Inflammatory macrophage treated with lipopolysaccharide for 1 hour (primary cell): ENCODE measurements around the gene NCDN.
"Not testable (repeated sequence)": the region's sequence is repeated elsewhere in the genome, so short reads cannot be mapped to it uniquely, and the experiment has no call there.

Experiments
- DNase-seq, 2 donors: peaks; one replicate each; pipeline ENCODE4 v3.0.0-alpha.2; 2020 to 2022

Gene NCDN

GRCh38 chr1:35572296-35572695 is 14.7 kb downstream of the NCDN start:
- no peak for DNase-seq

GRCh38 chr1:35573198-35574124 is 15.9 kb downstream of the NCDN start, which contains the start of gene TFAP2E:
TFAP2E (plus strand) TSS chr1:35573314; CDS start chr1:35573578, 264 bp downstream.
- DNase-seq, result peak in 1 of 2 donors; percentile 64

DNA sequence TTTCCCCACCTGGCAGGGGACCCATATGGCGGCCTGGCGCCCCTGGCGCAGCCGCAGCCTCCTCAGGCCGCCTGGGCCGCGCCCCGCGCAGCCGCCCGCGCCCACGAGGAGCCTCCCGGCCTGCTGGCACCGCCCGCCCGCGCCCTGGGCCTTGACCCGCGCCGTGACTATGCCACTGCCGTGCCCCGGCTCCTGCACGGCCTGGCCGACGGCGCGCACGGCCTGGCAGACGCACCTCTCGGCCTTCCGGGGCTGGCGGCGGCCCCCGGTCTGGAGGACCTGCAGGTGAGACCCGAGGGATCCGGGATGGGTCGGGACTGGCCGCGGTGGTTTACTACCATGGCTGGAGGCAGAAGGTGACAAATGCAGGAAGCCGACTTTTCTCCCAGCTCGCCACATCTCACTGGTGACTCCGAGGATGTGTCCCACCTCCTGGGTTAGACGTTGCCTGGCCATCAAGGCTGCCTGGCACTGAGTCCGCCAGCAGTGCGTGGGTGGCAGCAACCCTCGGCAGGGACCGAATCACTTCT is 16.6 kb downstream of the NCDN start:
- DNase-seq, result no peak

- DNase-seq, result peak in 1 of 2 donors; percentile 57
Observed at GRCh38 chr1:35574655-35575415, 17.2 kb downstream of the NCDN start.

DNA sequence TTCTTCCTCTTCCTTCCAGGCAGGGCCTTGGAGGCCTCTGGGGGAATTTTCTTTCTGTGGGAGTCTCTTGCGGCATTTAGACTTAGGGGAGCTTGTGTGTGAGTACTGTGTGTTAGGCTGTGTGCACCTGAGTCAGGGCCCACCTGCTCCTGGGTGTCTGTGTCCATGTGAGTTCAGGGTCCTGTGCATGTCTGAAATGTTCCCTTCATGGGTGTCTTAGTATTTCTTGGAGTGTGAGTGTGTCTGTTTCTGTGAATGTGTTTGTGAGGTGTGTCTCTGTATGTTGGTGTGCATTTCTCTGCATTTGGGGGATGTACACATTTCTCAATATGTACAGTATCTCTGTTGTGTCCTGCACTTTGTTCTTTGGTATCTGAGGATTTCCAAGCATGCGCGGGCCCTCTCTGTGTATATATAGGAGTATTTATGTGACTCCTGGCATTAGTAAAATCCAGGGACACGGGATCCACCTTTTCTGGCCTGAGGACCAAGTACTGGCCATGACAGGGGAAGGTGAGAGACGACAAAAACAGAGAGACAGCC is 17.9 kb downstream of the NCDN start:
- DNase-seq, result peak in 1 of 2 donors; percentile 80

GRCh38 chr1:35576061-35576765 is 18.6 kb downstream of the NCDN start:
- DNase-seq, result no peak

- DNase-seq, result not testable (repeated sequence)
Observed at GRCh38 chr1:35576766-35577070, 19.1 kb downstream of the NCDN start.

DNA sequence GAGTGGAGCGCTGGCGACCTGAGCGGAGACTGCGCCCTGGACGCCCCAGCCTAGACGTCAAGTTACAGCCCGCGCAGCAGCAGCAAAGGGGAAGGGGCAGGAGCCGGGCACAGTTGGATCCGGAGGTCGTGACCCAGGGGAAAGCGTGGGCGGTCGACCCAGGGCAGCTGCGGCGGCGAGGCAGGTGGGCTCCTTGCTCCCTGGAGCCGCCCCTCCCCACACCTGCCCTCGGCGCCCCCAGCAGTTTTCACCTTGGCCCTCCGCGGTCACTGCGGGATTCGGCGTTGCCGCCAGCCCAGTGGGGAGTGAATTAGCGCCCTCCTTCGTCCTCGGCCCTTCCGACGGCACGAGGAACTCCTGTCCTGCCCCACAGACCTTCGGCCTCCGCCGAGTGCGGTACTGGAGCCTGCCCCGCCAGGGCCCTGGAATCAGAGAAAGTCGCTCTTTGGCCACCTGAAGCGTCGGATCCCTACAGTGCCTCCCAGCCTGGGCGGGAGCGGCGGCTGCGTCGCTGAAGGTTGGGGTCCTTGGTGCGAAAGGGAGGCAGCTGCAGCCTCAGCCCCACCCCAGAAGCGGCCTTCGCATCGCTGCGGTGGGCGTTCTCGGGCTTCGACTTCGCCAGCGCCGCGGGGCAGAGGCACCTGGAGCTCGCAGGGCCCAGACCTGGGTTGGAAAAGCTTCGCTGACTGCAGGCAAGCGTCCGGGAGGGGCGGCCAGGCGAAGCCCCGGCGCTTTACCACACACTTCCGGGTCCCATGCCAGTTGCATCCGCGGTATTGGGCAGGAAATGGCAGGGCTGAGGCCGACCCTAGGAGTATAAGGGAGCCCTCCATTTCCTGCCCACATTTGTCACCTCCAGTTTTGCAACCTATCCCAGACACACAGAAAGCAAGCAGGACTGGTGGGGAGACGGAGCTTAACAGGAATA is 19.7 kb downstream of the NCDN start:
- no peak for DNase-seq

DNA sequence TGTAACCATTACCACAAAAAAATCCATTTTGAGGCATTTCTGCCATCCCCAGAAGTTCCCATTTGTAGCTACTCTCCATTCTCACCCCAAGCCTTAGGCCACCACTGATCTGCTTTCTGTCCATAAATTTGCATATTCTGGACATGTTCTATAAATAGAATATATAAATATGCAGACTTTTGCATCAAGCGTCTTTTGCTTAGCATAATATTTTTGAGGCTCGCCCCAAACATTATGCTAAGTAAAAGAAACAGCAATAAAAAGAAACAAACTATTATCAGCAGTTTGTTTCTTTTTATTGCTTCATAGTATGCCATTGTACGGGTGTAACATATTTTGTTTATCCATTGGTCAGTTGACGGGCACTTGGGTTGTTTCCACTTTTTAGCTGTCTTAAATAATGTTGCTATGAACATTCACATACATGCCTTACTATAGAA is 23.4 kb downstream of the NCDN start:
- DNase-seq, result peak in 1 of 2 donors; percentile 27

GRCh38 chr1:35581621-35582020 is 24.0 kb downstream of the NCDN start:
- DNase-seq, result not testable (repeated sequence)

DNA sequence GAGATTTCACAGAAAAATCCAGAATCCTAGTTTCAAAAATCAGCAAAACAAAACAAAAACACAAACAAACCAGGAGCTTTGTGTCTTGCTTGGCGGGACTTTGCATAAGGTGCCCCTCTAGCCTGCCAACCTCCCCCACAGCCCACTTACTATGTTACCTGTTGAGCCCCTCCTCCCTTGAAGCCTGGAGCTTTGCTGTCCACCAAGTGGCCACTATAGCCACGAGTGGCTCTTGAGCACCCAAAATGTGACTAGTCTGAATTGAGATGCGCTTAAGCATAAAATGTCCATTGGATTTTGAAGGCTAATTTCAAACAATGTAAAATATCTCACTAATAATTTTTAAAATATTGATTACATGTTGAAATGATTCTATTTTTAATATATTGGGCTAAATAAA is 27.7 kb downstream of the NCDN start:
- no peak for DNase-seq

DNA sequence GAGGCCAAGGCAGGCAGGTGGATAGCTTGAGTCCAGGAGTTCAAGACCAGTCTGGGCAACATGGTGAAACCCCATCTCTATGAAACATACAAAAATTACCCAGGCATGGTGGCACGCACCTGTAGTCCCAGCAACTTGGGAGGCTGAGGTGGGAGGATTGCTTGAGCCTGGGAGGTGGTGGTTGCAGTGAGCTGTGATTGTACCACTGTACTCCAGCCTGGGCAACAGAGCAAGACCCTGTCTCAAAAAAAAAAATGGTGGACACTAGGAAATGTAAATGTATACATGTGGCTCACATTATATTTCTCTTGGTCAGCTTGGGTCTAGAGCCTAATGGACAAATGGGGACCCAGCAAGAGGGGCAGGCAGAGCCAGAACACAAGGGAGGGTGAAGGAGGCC is 28.2 kb downstream of the NCDN start:
- not testable (repeated sequence) for DNase-seq

DNA sequence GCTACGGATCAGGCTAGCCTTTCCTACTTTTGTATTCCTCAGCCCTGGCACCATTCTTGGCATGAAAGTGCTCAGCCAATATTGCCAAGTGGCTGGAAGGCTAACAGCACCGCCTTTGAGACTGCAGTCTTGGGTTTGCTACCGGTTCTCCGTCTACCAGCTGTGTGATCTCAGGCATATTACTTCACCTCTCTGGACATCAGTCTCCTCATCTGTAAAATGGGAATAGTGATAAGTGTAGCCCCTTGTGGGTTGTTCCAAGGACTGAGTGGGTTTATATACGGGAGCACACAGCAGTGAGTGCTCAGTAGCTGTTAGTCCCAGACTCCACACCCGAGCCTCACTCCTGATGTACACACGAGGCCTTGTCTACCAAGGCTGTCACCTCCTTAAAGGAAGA is 29.2 kb downstream of the NCDN start:
- DNase-seq, result no peak

GRCh38 chr1:35587736-35588135 is 30.1 kb downstream of the NCDN start:
- no peak for DNase-seq

DNA sequence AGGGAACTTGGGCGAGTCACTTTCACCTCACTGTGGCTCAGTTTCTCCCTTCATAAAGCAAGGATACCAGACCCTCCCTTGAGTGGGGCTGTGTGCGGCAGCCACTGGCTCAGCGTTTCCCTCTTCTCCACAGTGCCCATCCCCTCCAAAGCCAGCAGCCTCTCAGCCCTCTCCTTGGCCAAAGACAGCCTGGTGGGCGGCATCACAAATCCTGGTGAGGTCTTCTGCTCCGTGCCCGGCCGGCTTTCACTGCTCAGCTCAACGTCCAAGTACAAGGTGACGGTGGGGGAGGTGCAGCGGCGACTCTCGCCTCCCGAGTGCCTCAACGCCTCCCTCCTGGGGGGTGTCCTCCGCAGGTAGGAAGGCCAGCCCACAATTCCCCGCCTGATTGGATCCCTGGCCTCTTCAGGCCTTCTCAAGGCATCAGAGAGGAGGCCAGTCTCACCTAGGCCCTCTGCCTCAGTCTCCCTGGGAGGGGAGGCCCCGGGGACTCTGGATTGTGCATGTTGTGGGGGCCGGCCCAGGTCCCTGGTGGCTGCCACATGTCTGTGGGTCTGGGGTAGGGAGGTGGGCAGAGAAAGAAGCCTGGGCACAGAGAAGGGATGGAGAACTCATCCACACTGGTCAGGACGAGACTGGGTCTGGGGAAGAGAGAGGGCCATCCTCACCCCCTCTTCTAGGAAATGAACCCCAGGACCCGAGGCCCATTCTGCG is 30.8 kb downstream of the NCDN start:
- no peak for DNase-seq

- DNase-seq, result no peak
Observed at GRCh38 chr1:35589516-35590427, 32.2 kb downstream of the NCDN start.

DNA sequence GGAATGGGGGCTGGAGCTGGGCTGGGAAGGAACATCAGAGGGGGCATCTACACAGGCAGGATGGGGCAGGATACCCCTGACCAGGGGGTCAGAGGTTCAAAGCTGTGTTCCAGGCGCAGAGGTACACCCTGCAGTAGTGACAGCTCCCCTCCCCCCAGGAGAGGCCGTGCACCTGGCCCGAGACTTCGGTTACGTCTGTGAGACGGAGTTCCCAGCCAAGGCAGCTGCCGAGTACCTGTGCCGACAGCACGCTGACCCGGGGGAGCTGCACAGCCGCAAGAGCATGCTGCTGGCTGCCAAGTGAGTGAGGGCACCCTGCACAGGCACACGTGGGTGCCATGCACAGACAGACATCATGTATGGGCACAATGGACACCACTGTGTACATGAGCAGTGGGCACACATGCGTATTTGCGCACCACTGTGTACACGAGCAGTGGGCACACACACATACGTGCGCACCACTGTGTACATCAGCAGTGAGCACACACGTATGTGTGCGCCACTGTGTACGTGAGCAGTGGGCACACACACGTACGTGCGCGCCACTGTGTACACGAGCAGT is 33.0 kb downstream of the NCDN start:
- no peak for DNase-seq

DNA sequence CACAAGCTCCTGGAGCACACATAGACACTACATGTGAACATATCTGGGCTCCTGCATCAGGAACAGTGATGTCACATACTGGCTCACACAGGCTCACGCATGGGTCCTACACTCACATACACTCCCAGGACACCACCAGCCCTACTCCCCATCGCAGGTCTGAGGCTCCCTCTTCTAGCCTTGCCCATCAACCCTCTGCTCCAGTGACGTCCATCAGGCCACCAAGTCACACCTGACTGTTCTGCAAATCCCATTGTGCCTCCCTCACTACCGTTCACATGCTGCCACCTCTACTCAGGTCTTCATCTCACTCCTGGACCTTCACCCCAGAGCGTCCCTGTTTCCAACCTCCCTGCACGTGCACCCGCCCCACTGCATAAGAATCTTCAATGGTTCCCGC is 33.6 kb downstream of the NCDN start:
- no peak for DNase-seq
